ENCODE results near the gene SSR1. TPM values are rescaled to one million over a fixed set of nuclear protein-coding genes. Genes with fewer than 3 reads are reported as not detected.

Gene SSR1
- total RNA-seq, 1 experiment from 2014 or later: 102 TPM

DNA sequence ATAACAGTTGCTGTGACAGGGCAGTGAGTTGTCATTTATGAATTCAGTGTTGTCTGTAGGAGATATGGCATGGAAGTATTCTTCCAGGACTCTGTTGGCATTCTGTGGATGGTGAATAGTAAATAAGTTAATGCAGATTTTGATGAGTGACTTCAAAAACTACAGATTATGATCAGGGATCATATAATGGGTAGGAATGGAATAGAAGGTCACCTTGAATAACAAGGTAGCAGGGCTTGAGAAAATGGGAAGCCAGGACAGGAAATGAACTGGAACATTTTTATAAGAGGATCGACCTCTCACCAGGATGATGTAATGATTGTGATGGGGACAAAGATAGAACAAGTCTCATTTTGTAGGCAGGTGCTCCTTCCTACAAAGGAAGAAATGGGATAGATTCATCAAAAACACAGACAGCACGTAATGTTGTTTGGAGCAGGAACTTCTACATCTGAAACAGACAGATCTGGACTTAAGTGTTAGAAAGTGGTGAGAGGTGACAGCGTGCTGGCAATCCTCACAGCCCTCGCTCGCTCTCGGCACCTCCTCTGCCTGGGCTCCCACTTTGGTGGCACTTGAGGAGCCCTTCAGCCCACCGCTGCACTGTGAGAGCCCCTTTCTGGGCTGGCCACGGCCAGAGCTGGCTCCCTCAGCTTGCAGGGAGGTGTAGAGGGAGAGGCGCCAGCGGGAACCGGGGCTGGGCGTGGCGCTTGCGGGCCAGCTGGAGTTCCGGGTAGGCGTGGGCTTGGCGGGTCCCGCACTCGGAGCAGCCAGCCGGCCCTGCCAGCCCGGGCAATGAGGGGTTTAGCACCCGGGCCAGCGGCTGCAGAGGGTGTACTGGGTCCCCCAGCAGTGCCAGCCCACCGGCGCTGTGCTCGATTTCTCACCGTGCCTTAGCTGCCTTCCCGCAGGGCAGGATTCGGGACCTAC is 30.8 kb upstream of the SSR1 start:
- no peak overlapping the region for H2BK20ac ChIP-seq (ENCODE audit: low read depth, low read length, poor library complexity, severe bottlenecking)
- no peaks in the 10 kb centered on the region; the same call in 1 of the 2 replicates for H3K27me3 Mint-ChIP-seq (ENCODE audit: low read depth)
- no peak overlapping the region for H3K27ac ChIP-seq (ENCODE audit: insufficient read length, low read depth, low read length)

More for the DNA sequence above, 30.8 kb upstream of the SSR1 start:
- no peak overlapping the region for H2AK5ac ChIP-seq (ENCODE audit: insufficient read length, low read length)
- H2BK15ac ChIP-seq (ENCODE audit: low read depth, low read length): no peak overlapping the region
- TF ChIP-seq, protein P1, sequence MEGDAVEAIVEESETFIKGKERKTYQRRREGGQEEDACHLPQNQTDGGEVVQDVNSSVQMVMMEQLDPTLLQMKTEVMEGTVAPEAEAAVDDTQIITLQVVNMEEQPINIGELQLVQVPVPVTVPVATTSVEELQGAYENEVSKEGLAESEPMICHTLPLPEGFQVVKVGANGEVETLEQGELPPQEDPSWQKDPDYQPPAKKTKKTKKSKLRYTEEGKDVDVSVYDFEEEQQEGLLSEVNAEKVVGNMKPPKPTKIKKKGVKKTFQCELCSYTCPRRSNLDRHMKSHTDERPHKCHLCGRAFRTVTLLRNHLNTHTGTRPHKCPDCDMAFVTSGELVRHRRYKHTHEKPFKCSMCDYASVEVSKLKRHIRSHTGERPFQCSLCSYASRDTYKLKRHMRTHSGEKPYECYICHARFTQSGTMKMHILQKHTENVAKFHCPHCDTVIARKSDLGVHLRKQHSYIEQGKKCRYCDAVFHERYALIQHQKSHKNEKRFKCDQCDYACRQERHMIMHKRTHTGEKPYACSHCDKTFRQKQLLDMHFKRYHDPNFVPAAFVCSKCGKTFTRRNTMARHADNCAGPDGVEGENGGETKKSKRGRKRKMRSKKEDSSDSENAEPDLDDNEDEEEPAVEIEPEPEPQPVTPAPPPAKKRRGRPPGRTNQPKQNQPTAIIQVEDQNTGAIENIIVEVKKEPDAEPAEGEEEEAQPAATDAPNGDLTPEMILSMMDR (conservative IDR thresholded peaks at IDR 0.05): no peak
- Mint-ChIP-seq H3K4me3 (no peak overlapping the region), H3K9me3 (peaks cover 6 to 7% of the 10 kb centered on the region in 2 experiments; a peak in 4 of 5 replicates), H3K27ac (no peak overlapping the region), H3K4me1 (peaks cover 22 to 23% of the 10 kb centered on the region in 2 experiments), H3K36me3 (ENCODE audit: insufficient read depth in 1 of 3, low read depth in 3 of 3) (peaks cover 5 to 7% (median 6%) of the 10 kb centered on the region in 3 experiments; a peak in 6 of 7 replicates)
- no CpG with 5 or more reads among the region's 29 CpGs for WGBS (ENCODE audit: extremely low coverage, insufficient read length, low lambda C conversion rate)
- no peak overlapping the region for H3T11ph ChIP-seq (ENCODE audit: low read length)
- H3K56ac ChIP-seq (ENCODE audit: insufficient read length, low read depth, low read length): no peak overlapping the region
- no peak overlapping the region for H4K5ac ChIP-seq (ENCODE audit: insufficient read length, low read depth, low read length)
- no peak overlapping the region for H3K14ac ChIP-seq (ENCODE audit: insufficient read depth, low read length)
- H2BK120ac ChIP-seq (ENCODE audit: low read depth, low read length, poor library complexity, severe bottlenecking): no peak overlapping the region
- no peaks in the 10 kb centered on the region; the same call in 1 of the 2 replicates for H3K4me1 ChIP-seq (ENCODE audit: insufficient read depth, low read length)
- no peak overlapping the region for H3K23ac ChIP-seq (ENCODE audit: insufficient read length, low read depth, low read length)
- H4K8ac ChIP-seq (replicated peaks; ENCODE audit: insufficient read length, low read depth, low read length): no peak overlapping the region
- H2BK5ac ChIP-seq (ENCODE audit: insufficient read length, low read length): no peak overlapping the region
- H3K23me2 ChIP-seq (ENCODE audit: insufficient read length, low read depth, low read length, poor library complexity, severe bottlenecking): no peaks in the 10 kb centered on the region
- H3K18ac ChIP-seq (ENCODE audit: insufficient read length, low read depth, low read length): no peak overlapping the region
- H2AFZ ChIP-seq (ENCODE audit: low read length): no peak overlapping the region
- no peak overlapping the region for H3K4me2 ChIP-seq (ENCODE audit: insufficient read depth, insufficient read length, low read length)
- no peak overlapping the region for H3K4ac ChIP-seq (ENCODE audit: low read depth, low read length)
- no peak for DNase-seq
- H3K9ac ChIP-seq (ENCODE audit: extremely low read depth, insufficient read length, low read length): no peak overlapping the region
- H3K9me3 ChIP-seq (ENCODE audit: control insufficient read depth, low read depth, low read length): no peaks in the 10 kb centered on the region
- H4K91ac ChIP-seq (ENCODE audit: insufficient read length, low read depth, low read length): no peak overlapping the region
- no peaks in the 10 kb centered on the region for H3K79me1 ChIP-seq (ENCODE audit: insufficient read depth, low read depth, low read length, poor library complexity, severe bottlenecking)
- H3K27me3 ChIP-seq (ENCODE audit: insufficient read depth, low read length): no peaks in the 10 kb centered on the region
- no peaks in the 10 kb centered on the region for H4K20me1 ChIP-seq (ENCODE audit: control insufficient read depth, insufficient read depth, insufficient read length)
- no peak overlapping the region for H2BK12ac ChIP-seq (ENCODE audit: insufficient read length, low read depth, low read length)
- no peaks in the 10 kb centered on the region for H3K79me2 ChIP-seq (ENCODE audit: insufficient read depth, low read length)

All from H9 (cell line).